Measurements from ENCODE around the gene WNT7A. TPM values are rescaled to one million over a fixed set of nuclear protein-coding genes. Genes with fewer than 3 reads are reported as not detected.

Gene WNT7A
- total and polyA plus RNA-seq, 8 donors: 0.34 to 5.5 (median 0.71) TPM

- H3K36me3 ChIP-seq: no peaks in the 10 kb centered on the region
- no peak for TF ChIP-seq CTCF (IDR thresholded peaks at IDR 0.05)
- peaks cover 0 to 14% of the 10 kb centered on the region in 2 donors for H3K27me3 ChIP-seq
- ATAC-seq (no peak), DNase-seq (peak in 1 of 4 donors; percentile 13)
- no peak overlapping the region for H3K4me3 ChIP-seq
- no peak overlapping the region for H3K27ac ChIP-seq
- no peaks in the 10 kb centered on the region for H3K9me3 ChIP-seq
- intact Hi-C loops (cut with DNase I): no loop called here
- no peaks in the 10 kb centered on the region for H3K4me1 ChIP-seq
Measured at GRCh38 chr3:13782501-13782900, 97.4 kb downstream of the WNT7A start.

DNA sequence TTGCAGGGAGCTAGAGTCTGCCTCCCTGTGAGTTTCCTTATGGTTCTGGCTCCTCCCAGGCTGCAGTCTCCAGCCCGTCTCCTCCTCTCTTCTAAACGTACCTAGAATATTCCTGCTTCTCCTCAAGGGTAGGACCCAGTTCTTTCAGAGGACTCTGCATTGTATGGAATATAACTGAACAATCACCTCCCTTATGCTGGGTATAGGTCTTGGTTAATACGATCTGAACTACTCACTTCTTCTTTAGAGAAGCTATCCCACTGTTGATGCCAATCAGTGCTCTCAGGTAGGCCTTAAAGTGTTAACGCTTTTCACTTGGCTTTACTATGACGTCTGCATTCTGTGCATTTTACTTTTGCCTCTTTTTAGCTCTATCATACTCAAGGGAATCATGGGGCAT, 98.5 kb downstream of the WNT7A start:
- Histone ChIP-seq H3K4me3 (no peak overlapping the region), H3K27me3 (peaks cover 0 to 13% of the 10 kb centered on the region in 2 donors), H3K36me3 (no peaks in the 10 kb centered on the region), H3K27ac (no peak overlapping the region), H3K9me3 (no peaks in the 10 kb centered on the region), H3K4me1 (no peaks in the 10 kb centered on the region)
- intact Hi-C loops (cut with DNase I): no loop called here
- no peak for TF ChIP-seq CTCF (IDR thresholded peaks at IDR 0.05)
- ATAC-seq: no peak
- DNase-seq: no peak

DNA sequence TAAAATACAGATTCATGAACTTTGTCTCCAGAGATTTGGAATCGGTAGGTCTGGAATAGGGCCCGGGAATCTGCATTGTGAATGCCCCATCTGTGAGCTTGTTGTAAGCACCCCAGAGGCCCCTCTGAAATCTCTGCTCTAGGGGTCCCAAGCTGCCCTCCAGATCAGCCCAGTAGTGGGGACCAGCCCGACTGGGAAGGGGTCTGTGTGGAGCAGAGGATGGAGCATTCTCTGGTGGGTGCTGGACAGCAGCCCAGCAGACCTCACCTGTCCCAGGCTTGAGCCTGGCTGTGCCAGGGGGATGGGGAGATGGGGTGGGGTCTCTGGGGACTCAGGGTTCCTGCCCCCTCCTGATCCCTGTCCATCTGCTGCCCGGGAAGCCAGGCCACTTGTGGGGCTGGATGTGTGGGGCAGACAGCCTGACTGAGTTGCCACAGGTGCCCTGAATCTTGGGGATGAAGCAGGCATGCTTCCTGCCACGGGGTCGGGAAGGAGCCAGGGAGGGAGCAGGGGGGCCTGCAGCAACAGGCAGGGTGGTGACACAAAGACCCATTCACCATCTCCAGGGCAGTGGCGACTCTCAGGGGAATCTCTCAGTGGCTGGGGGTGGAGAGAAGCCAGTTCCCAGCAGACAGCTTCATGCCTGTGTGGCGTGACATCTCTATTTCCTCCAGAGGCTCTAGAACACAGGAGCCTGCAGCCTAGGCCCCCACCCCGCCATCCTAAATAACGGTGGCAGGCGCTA, 99.3 kb downstream of the WNT7A start:
- no peaks in the 10 kb centered on the region for H3K9me3 ChIP-seq
- intact Hi-C loops (cut with DNase I): no loop called here
- no peaks in the 10 kb centered on the region for H3K36me3 ChIP-seq
- no peak overlapping the region for H3K27ac ChIP-seq
- no peak for TF ChIP-seq CTCF (IDR thresholded peaks at IDR 0.05)
- no peak overlapping the region for H3K4me3 ChIP-seq
- ATAC-seq (no peak), DNase-seq (no peak)
- no peaks in the 10 kb centered on the region for H3K4me1 ChIP-seq
- peaks cover 0 to 13% of the 10 kb centered on the region in 2 donors for H3K27me3 ChIP-seq

DNA sequence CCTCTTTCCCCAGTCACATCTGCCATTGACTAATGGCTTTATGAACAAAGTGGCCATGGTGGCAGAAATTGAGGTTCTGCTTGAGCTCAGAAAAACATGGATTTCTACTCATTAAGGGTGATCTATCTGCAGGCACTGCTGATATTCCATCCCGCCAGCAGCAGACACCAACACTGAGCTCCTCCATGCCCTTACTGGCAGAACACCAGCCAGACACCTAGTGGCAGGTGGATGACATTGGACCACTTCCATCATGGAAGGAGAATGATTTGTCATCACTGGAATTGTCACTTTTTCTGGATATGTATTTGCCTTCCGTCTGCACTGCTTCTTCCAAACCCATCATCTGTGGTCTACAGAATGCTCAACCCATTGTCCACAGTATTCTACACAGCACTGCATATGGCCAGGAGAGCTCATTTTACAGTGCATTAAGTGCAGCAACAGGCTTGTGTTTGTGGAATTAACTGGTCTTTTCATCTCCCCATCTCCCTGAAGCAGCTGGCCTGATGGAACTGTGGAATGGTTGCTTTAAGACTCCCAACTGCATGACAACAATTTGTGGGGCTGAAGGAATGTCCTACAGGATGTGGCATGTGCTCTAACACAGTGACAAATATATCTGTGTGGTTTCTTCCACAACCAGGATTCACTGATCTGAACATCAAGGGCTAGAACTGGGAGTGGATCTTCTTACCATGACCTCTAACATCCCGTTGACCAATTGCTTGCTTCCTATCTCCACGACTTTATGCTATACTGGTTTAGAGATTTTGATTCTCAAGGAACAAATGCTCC, 103.4 kb downstream of the WNT7A start:
- TF ChIP-seq CTCF (IDR thresholded peaks at IDR 0.05): no peak
- no peaks in the 10 kb centered on the region for H3K27me3 ChIP-seq
- H3K36me3 ChIP-seq: no peaks in the 10 kb centered on the region
- no peaks in the 10 kb centered on the region for H3K4me1 ChIP-seq
- no peak overlapping the region for H3K4me3 ChIP-seq
- ATAC-seq (no peak), DNase-seq (no peak)
- H3K27ac ChIP-seq: no peak overlapping the region
- intact Hi-C loops (cut with DNase I): no loop called here
- no peaks in the 10 kb centered on the region for H3K9me3 ChIP-seq
